ENCODE measurements around the gene NPBWR2.

Gene NPBWR2

DNA sequence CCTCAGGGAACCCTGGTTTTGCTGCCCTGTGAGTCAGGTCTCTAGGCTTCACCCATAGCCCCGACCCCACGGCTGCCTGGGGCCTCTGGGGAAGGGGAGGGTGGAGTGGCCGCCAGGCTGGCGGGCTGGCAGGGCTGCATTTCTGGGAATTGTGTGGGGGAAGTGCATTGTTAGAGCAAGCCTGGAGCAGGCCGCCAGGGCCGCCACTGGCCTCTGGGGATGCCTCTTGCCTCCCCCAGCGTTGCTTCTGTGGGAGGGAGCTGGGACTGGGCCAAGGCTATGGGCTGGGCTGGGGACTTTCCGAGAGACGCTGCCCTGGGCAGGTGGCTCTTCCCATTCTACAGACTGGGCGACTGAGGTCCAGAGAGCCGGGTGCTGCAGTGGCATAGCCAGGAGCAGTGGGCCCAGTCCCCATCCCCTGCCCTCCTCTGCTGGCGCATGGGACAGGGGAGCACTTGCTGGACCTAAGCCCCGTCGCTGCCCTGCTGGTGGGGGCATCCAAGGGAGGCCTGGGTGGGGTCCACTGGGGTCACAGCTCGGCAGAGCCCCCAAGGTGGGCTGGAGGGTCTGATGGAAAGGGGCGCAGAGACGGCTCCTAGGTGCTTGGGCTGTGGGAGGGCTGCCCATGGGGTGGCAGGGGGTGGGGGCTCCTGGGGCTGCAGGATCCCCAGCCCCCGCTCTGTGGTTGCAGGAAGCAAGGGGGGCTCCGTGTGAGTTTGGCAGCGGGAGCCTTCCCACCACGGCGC is 51.3 kb downstream of the NPBWR2 start:
- FAIRE-seq: no peak

DNA sequence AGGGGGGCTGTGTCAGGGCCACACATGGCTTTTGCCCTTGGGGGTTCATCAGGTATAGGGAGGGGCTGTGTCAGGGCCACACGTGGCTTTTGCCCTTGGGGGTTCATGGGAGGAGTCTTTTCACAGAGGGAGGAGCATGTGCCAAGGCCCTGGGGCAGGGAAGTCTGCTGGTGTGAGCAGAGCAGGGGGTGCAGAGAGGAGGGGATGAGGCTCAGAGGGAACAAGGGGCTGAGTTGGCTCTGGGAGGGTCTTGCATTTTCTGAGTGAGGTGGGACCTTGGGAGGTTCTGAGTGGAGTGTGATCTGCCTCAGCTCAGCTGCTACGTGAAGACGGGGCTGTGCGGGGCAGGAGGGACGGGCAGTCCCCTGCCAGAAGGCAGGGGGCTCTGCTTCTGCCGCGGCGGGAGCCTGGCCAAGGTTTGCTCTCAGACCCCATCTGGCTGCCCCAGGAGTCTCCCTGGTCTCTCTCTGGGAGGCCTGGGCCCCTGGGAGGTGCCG is 51.9 kb downstream of the NPBWR2 start:
- no peak for FAIRE-seq

DNA sequence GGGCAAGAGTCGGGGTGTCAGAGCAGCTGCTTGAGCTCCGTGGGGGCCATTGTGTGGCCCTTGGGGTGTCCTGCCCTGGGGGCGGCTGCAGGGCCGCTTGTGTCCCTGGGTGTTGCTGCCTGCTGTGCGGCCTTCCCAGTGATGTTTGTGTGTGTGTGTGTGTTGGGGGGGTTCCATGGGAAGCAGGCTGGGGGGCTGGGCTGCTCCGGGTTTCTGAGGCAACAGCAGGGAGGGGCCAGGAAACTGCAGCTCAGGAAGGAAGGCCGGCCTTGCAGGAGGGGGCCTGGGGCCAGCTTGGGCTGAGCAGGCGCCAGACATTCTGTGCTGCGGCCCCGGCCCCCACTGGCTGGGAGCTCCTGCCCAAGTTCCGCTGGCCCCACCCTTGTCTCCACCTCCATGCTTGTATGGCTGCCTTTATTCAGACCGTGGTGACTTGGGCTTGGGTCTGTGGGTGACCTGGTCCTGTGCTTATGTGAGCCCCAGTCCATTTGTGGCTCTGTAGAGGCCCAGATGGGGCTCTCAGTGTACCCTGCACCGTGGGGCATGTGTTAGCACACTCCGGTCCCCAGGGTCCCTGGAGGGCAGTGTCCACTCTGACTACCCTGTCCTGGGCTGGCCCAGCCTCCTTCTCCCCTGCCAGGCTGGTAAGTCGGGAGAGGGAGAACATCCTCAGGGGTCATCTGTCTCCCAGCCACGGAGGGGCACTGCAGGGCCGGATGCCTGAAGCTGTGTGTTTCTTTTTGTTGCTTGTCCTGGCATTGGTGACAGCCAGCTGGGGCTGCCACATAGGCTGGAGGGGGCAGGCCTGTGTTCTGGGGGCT is 53.3 kb downstream of the NPBWR2 start:
- FAIRE-seq: no peak
